ENCODE measurements around the gene CHRNA5.

GRCh38 chr15:78620021-78620526, 54.8 kb downstream of the CHRNA5 start:
- TF ChIP-seq POLR2A (IDR thresholded peaks at IDR 0.05): no peak
- TF ChIP-seq CTCF (IDR thresholded peaks at IDR 0.05): no peak
